ENCODE data around the gene PLD5.
"Not testable (repeated sequence)": the region's sequence is repeated elsewhere in the genome, so short reads cannot be mapped to it uniquely, and the experiment has no call there.

PLD5 gene

GRCh38 chr1:242199776-242200458 lies 324.6 kb downstream of the PLD5 start:
- H3K79me2 ChIP-seq (ENCODE audit: control insufficient read depth, insufficient read depth, low read length, unreplicated experiment), result no peaks in the 10 kb centered on the region

GRCh38 chr1:242197907-242198820 lies 326.3 kb downstream of the PLD5 start:
- H3K36me3 ChIP-seq (ENCODE audit: insufficient read depth, low read length), result no peaks in the 10 kb centered on the region
- no peaks in the 10 kb centered on the region for H3K79me2 ChIP-seq (ENCODE audit: control insufficient read depth, insufficient read depth, low read length, unreplicated experiment)
- no peaks in the 10 kb centered on the region for H3K4me1 ChIP-seq (ENCODE audit: control insufficient read depth, insufficient read depth, low read length, unreplicated experiment)
- no peak overlapping the region for H2AFZ ChIP-seq (ENCODE audit: low read length, unreplicated experiment)
- no peak overlapping the region for H3K4me3 ChIP-seq (ENCODE audit: low read depth, low read length)
- H3K27me3 ChIP-seq (ENCODE audit: insufficient read depth, low read length), result no peaks in the 10 kb centered on the region
- no peak overlapping the region for H3K27ac ChIP-seq (ENCODE audit: low read depth, low read length)

More at GRCh38 chr1:242199776-242200458, 324.6 kb downstream of the PLD5 start:
- no peak overlapping the region for H3K4me3 ChIP-seq (ENCODE audit: low read depth, low read length)
- H3K36me3 ChIP-seq (ENCODE audit: insufficient read depth, low read length), result no peaks in the 10 kb centered on the region
- no peak overlapping the region for H2AFZ ChIP-seq (ENCODE audit: low read length, unreplicated experiment)
- no peaks in the 10 kb centered on the region for H3K27me3 ChIP-seq (ENCODE audit: insufficient read depth, low read length)
- no peak overlapping the region for H3K27ac ChIP-seq (ENCODE audit: low read depth, low read length)
- no peaks in the 10 kb centered on the region for H3K4me1 ChIP-seq (ENCODE audit: control insufficient read depth, insufficient read depth, low read length, unreplicated experiment)

DNA sequence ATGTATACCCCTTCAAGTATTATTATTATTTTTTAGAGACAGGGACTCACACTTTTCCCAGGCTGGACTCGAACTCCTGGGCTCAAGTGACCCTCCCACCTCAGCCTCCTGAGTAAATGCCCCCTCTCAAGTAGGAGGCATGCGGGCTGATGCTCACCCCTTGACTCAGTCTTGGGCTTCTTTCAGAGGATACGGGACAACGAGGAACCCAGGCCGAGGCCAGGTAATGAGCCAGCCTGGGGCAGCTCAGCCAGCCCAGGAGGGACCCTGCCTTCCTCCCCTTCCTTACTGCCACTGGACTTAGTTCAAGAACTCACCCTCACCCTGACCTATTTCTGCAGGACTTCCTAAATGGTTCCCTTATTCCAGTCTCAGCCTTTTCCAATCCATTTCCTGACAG lies 327.6 kb downstream of the PLD5 start:
- H3K27ac ChIP-seq (ENCODE audit: low read depth, low read length), result no peak overlapping the region
- no peaks in the 10 kb centered on the region for H3K79me2 ChIP-seq (ENCODE audit: control insufficient read depth, insufficient read depth, low read length, unreplicated experiment)
- no peaks in the 10 kb centered on the region for H3K27me3 ChIP-seq (ENCODE audit: insufficient read depth, low read length)
- no peak overlapping the region for H2AFZ ChIP-seq (ENCODE audit: low read length, unreplicated experiment)
- H3K36me3 ChIP-seq (ENCODE audit: insufficient read depth, low read length), result no peaks in the 10 kb centered on the region
- no peak overlapping the region for H3K4me3 ChIP-seq (ENCODE audit: low read depth, low read length)
- no peaks in the 10 kb centered on the region for H3K4me1 ChIP-seq (ENCODE audit: control insufficient read depth, insufficient read depth, low read length, unreplicated experiment)

DNA sequence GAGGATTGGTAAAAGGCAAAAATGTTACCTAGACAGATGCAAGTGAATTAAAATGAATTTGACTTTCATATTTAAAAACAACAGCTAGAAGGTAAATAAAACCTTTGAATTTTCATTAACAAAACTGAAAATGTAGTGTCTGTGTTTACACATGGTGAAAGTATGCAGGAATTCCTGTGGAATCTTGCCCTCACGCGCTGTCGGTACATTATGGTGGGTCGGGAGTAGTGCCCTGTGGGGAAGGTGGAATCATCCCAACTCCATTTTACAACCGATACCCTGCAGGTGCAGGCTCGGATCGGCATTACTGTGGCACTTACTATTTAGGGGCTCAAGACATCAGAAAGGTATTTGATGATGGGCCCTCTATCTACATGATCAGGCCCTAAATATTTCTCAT lies 328.4 kb downstream of the PLD5 start:
- Histone ChIP-seq H3K36me3 (ENCODE audit: insufficient read depth, low read length) (no peaks in the 10 kb centered on the region), H2AFZ (ENCODE audit: low read length, unreplicated experiment) (no peak overlapping the region), H3K4me1 (ENCODE audit: control insufficient read depth, insufficient read depth, low read length, unreplicated experiment) (no peaks in the 10 kb centered on the region), H3K27me3 (ENCODE audit: insufficient read depth, low read length) (no peaks in the 10 kb centered on the region), H3K27ac (ENCODE audit: low read depth, low read length) (no peak overlapping the region), H3K79me2 (ENCODE audit: control insufficient read depth, insufficient read depth, low read length, unreplicated experiment) (no peaks in the 10 kb centered on the region), H3K4me3 (ENCODE audit: low read depth, low read length) (no peak overlapping the region)

GRCh38 chr1:242189591-242189990 lies 334.9 kb downstream of the PLD5 start:
- no peaks in the 10 kb centered on the region for H3K36me3 ChIP-seq (ENCODE audit: insufficient read depth, low read length)
- H3K4me1 ChIP-seq (ENCODE audit: control insufficient read depth, insufficient read depth, low read length, unreplicated experiment), result no peaks in the 10 kb centered on the region
- no peaks in the 10 kb centered on the region for H3K27me3 ChIP-seq (ENCODE audit: insufficient read depth, low read length)
- no peak overlapping the region for H3K4me3 ChIP-seq (ENCODE audit: low read depth, low read length)
- H3K27ac ChIP-seq (ENCODE audit: low read depth, low read length), result no peak overlapping the region
- H2AFZ ChIP-seq (ENCODE audit: low read length, unreplicated experiment), result no peak overlapping the region
- no peaks in the 10 kb centered on the region for H3K79me2 ChIP-seq (ENCODE audit: control insufficient read depth, insufficient read depth, low read length, unreplicated experiment)

GRCh38 chr1:242187816-242188215 lies 336.7 kb downstream of the PLD5 start:
- Histone ChIP-seq H2AFZ (ENCODE audit: low read length, unreplicated experiment) (no peak overlapping the region), H3K27ac (ENCODE audit: low read depth, low read length) (no peak overlapping the region), H3K4me1 (ENCODE audit: control insufficient read depth, insufficient read depth, low read length, unreplicated experiment) (no peaks in the 10 kb centered on the region), H3K36me3 (ENCODE audit: insufficient read depth, low read length) (no peaks in the 10 kb centered on the region), H3K4me3 (ENCODE audit: low read depth, low read length) (no peak overlapping the region), H3K27me3 (ENCODE audit: insufficient read depth, low read length) (no peaks in the 10 kb centered on the region), H3K79me2 (ENCODE audit: control insufficient read depth, insufficient read depth, low read length, unreplicated experiment) (no peaks in the 10 kb centered on the region)

- no peaks in the 10 kb centered on the region for H3K27me3 ChIP-seq (ENCODE audit: insufficient read depth, low read length)
- no peak overlapping the region for H2AFZ ChIP-seq (ENCODE audit: low read length, unreplicated experiment)
- no peaks in the 10 kb centered on the region for H3K4me1 ChIP-seq (ENCODE audit: control insufficient read depth, insufficient read depth, low read length, unreplicated experiment)
- H3K36me3 ChIP-seq (ENCODE audit: insufficient read depth, low read length), result no peaks in the 10 kb centered on the region
- no peaks in the 10 kb centered on the region for H3K79me2 ChIP-seq (ENCODE audit: control insufficient read depth, insufficient read depth, low read length, unreplicated experiment)
- H3K27ac ChIP-seq (ENCODE audit: low read depth, low read length), result no peak overlapping the region
- H3K4me3 ChIP-seq (ENCODE audit: low read depth, low read length), result no peak overlapping the region
These were observed 337.3 kb downstream of the PLD5 start for GRCh38 chr1:242187171-242187570.

GRCh38 chr1:242185731-242186130 lies 338.8 kb downstream of the PLD5 start:
- Histone ChIP-seq H2AFZ (ENCODE audit: low read length, unreplicated experiment) (no peak overlapping the region), H3K79me2 (ENCODE audit: control insufficient read depth, insufficient read depth, low read length, unreplicated experiment) (no peaks in the 10 kb centered on the region), H3K27ac (ENCODE audit: low read depth, low read length) (no peak overlapping the region), H3K27me3 (ENCODE audit: insufficient read depth, low read length) (no peaks in the 10 kb centered on the region), H3K4me1 (ENCODE audit: control insufficient read depth, insufficient read depth, low read length, unreplicated experiment) (no peaks in the 10 kb centered on the region), H3K36me3 (ENCODE audit: insufficient read depth, low read length) (no peaks in the 10 kb centered on the region), H3K4me3 (ENCODE audit: low read depth, low read length) (no peak overlapping the region)

- H3K36me3 ChIP-seq (ENCODE audit: insufficient read depth, low read length), result no peaks in the 10 kb centered on the region
- no peaks in the 10 kb centered on the region for H3K27me3 ChIP-seq (ENCODE audit: insufficient read depth, low read length)
- H3K4me1 ChIP-seq (ENCODE audit: control insufficient read depth, insufficient read depth, low read length, unreplicated experiment), result no peaks in the 10 kb centered on the region
- H3K4me3 ChIP-seq (ENCODE audit: low read depth, low read length), result no peak overlapping the region
- H3K27ac ChIP-seq (ENCODE audit: low read depth, low read length), result no peak overlapping the region
- H3K79me2 ChIP-seq (ENCODE audit: control insufficient read depth, insufficient read depth, low read length, unreplicated experiment), result no peaks in the 10 kb centered on the region
- H2AFZ ChIP-seq (ENCODE audit: low read length, unreplicated experiment), result no peak overlapping the region
These were observed 339.5 kb downstream of the PLD5 start for GRCh38 chr1:242184955-242185354.

DNA sequence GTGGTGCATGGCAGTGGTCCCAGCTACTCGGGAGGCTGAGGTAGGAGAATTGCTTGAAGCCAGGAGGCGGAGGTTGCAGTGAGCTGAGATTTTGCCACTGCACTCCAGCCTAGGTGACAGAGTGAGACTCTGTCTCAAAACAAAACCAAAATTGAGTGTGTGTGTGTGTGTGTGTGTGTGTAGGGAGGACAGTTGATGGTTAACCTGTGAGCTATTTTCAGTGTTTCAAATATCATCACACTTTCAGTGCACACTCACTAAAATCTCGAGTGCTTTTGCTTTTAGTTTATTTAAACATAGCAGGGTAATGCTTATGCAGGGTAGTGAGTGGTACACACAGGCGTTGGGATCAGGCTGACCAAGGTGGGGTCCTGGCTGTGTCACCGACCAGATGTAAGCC lies 344.7 kb downstream of the PLD5 start:
- not testable (repeated sequence) for H3K36me3 ChIP-seq (ENCODE audit: insufficient read depth, low read length); H3K79me2 ChIP-seq (ENCODE audit: control insufficient read depth, insufficient read depth, low read length, unreplicated experiment); H3K27ac ChIP-seq (ENCODE audit: low read depth, low read length); H3K27me3 ChIP-seq (ENCODE audit: insufficient read depth, low read length); H2AFZ ChIP-seq (ENCODE audit: low read length, unreplicated experiment); H3K4me1 ChIP-seq (ENCODE audit: control insufficient read depth, insufficient read depth, low read length, unreplicated experiment); H3K4me3 ChIP-seq (ENCODE audit: low read depth, low read length)
